ENCODE results near the gene ZG16. TPM values are rescaled to one million over a fixed set of nuclear protein-coding genes. Genes with fewer than 3 reads are reported as not detected.

Gene ZG16
- total and polyA plus RNA-seq, 3 donors from 2014 or later = 0.12 TPM; not detected in 2

- Histone ChIP-seq H3K4me1 (peaks cover 15% of the 10 kb centered on the region), H3K36me3 (ENCODE audit: low read depth, missing control alignments) (no peaks in the 10 kb centered on the region), H3K4me3 (no peak overlapping the region), H3K9me3 (no peaks in the 10 kb centered on the region), H3K27me3 (no peaks in the 10 kb centered on the region), H3K27ac (no peak overlapping the region)
- intact Hi-C loops (cut with DNase I; ENCODE audit: low total_unique reads) = no loop called here
- 96 to 99% methylated on average over 3 of the region's 3 CpGs for WGBS, 2 donors
- no peak for DNase-seq
- TF ChIP-seq CTCF (IDR thresholded peaks at IDR 0.05) (no peak), POLR2A (IDR thresholded peaks at IDR 0.05) (no peak)
Measured at GRCh38 chr16:29794231-29794710, 16.2 kb downstream of the ZG16 start.

GRCh38 chr16:29802416-29802935, 24.4 kb downstream of the ZG16 start:
- 85 to 94% methylated on average over 4 to 8 of the region's 8 CpGs for whole genome bisulfite sequencing, 2 donors
- intact Hi-C loops (cut with DNase I; ENCODE audit: low total_unique reads) = no loop called here
- Histone ChIP-seq H3K4me3 (no peak overlapping the region), H3K27me3 (no peaks in the 10 kb centered on the region), H3K27ac (no peak overlapping the region), H3K9me3 (no peaks in the 10 kb centered on the region), H3K4me1 (peaks cover 12% of the 10 kb centered on the region), H3K36me3 (ENCODE audit: low read depth, missing control alignments) (no peaks in the 10 kb centered on the region)
- TF ChIP-seq CTCF (IDR thresholded peaks at IDR 0.05) = no peak
- no peak for TF ChIP-seq POLR2A (IDR thresholded peaks at IDR 0.05)
- DNase-seq = no peak

GRCh38 chr16:29804020-29804419, 26.0 kb downstream of the ZG16 start:
- peaks cover 26% of the 10 kb centered on the region for H3K4me1 ChIP-seq
- no peak for TF ChIP-seq CTCF (IDR thresholded peaks at IDR 0.05)
- TF ChIP-seq POLR2A (IDR thresholded peaks at IDR 0.05) = no peak
- no peak for DNase-seq
- intact Hi-C loops (cut with DNase I; ENCODE audit: low total_unique reads) = no loop called here
- WGBS, 2 donors = 57 to 65% methylated on average over 8 of the region's 8 CpGs
- H3K4me3 ChIP-seq = peak overlapping the region in 1 of 2 donors; percentile 89
- no peaks in the 10 kb centered on the region for H3K9me3 ChIP-seq
- no peaks in the 10 kb centered on the region for H3K36me3 ChIP-seq (ENCODE audit: low read depth, missing control alignments)
- H3K27me3 ChIP-seq = no peaks in the 10 kb centered on the region
- peak overlapping the region in 1 of 2 donors; percentile 93 for H3K27ac ChIP-seq

GRCh38 chr16:29804455-29805231, 26.6 kb downstream of the ZG16 start:
- Histone ChIP-seq H3K27me3 (no peaks in the 10 kb centered on the region), H3K36me3 (ENCODE audit: low read depth, missing control alignments) (no peaks in the 10 kb centered on the region), H3K4me1 (peaks cover 33% of the 10 kb centered on the region), H3K27ac (peak overlapping the region; percentile 93 to 94), H3K4me3 (peak overlapping the region; percentile 66 to 89), H3K9me3 (no peaks in the 10 kb centered on the region)
- DNase-seq = peak; percentile 59
- intact Hi-C loops (cut with DNase I; ENCODE audit: low total_unique reads) = no loop called here
- TF ChIP-seq CTCF (IDR thresholded peaks at IDR 0.05) (no peak), POLR2A (IDR thresholded peaks at IDR 0.05) (no peak)
- WGBS, 2 donors = 2 to 8% methylated on average over 4 to 25 of the region's 26 CpGs
